GM12878 (cell line): ENCODE measurements around the gene CNTD1.

ENCODE experiments used
- CBX3 ChIP-seq: fragments of 200-600 bp; sonication (generic); IDR thresholded peaks from 2 replicates; pipeline ENCODE4 v1.6.1; 2016; ENCODE audit warnings: low read depth, borderline replicate concordance
- CTCF ChIP-seq, 3 experiments: IDR thresholded peaks in 2 of 3; conservative IDR thresholded peaks in 1 of 3; 2 replicates each; pipeline ENCODE4 v1.5.1; 2011; ENCODE audit warnings: low read depth in 3 of 3, low read length in 3 of 3, mild to moderate bottlenecking in 3 of 3, control low read depth in 2 of 3, moderate library complexity in 2 of 3, inconsistent platforms in 1 of 3, mixed read lengths in 1 of 3; ENCODE audit not compliant: control insufficient read depth in 2 of 3, insufficient read depth in 1 of 3; ENCODE audit errors: extremely low read depth in 1 of 3
- MAX ChIP-seq: IDR thresholded peaks from 2 replicates; pipeline ENCODE4 v1.6.1; 2012; ENCODE audit warnings: low read depth, low read length, improper control_type of control experiment
- MYB ChIP-seq: fragments of 150-350 bp; IDR thresholded peaks from 2 replicates; pipeline ENCODE4 v1.6.1; 2014; ENCODE audit warnings: mild to moderate bottlenecking, low read depth, low read length, borderline replicate concordance
- MYC ChIP-seq: IDR thresholded peaks from 2 replicates; pipeline ENCODE4 v1.6.1; 2011; ENCODE audit warnings: mild to moderate bottlenecking, low read length, moderate library complexity, inconsistent platforms; ENCODE audit not compliant: insufficient read depth, insufficient replicate concordance, insufficient read length, severe bottlenecking
- POLR2A ChIP-seq: IDR thresholded peaks from 2 replicates; pipeline ENCODE4 v1.6.1; 2011; ENCODE audit warnings: low read depth, mild to moderate bottlenecking, low read length
- RCOR1 ChIP-seq: conservative IDR thresholded peaks from 2 replicates; pipeline ENCODE4 v1.6.1; 2012; ENCODE audit warnings: low read depth, low read length, improper control_type of control experiment
- REST ChIP-seq: IDR thresholded peaks from 2 replicates; pipeline ENCODE4 v1.6.1; 2012; ENCODE audit warnings: mild to moderate bottlenecking, low read depth, low read length
- SRF ChIP-seq, 2 experiments: IDR thresholded peaks; 2 replicates each; pipeline ENCODE4 v1.6.1; 2011; ENCODE audit warnings: low read depth in 2 of 2, low read length in 2 of 2, mild to moderate bottlenecking in 1 of 2, moderate library complexity in 1 of 2
- TAF1 ChIP-seq: IDR thresholded peaks from 2 replicates; pipeline ENCODE4 v1.6.1; 2011; ENCODE audit warnings: mild to moderate bottlenecking, low read depth, low read length, borderline replicate concordance
- ZBTB33 ChIP-seq: fragments of 450-650 bp; IDR thresholded peaks from 2 replicates; pipeline ENCODE4 v1.6.1; 2017; ENCODE audit warnings: mild to moderate bottlenecking

GRCh38 chr17:42791948-42792347 is 6.7 kb upstream of the CNTD1 start:
- TF ChIP-seq POLR2A, result no peak
- TF ChIP-seq TAF1, result no peak
- no peak for TF ChIP-seq CBX3
- TF ChIP-seq ZBTB33, result no peak
- no peak for TF ChIP-seq REST
- TF ChIP-seq CTCF (IDR thresholded peaks at IDR 0.05 in 2 of 3, conservative IDR thresholded peaks at IDR 0.05 in 1 of 3; ENCODE audit: control insufficient read depth in 2 of 3, extremely low read depth in 1 of 3, insufficient read depth in 1 of 3, low read depth in 3 of 3, low read length in 3 of 3), result no peak
- no peak for TF ChIP-seq MYC
- no peak for TF ChIP-seq RCOR1
- TF ChIP-seq MAX, result no peak
- TF ChIP-seq SRF (IDR thresholded peaks at IDR 0.05; ENCODE audit: low read depth in 2 of 2, low read length in 2 of 2), result no peak
- TF ChIP-seq MYB, result no peak
